Measurements from ENCODE around the gene LITAF. TPM values are rescaled to one million over a fixed set of nuclear protein-coding genes. Genes with fewer than 3 reads are reported as not detected.
A peak's percentile ranks its signal among the peaks of the same experiment; 100 is the strongest.

The LITAF gene
- polyA plus RNA-seq, 2 of the 4 experiments (the other 2 are of a cell fraction) = 197 to 227 TPM

GRCh38 chr16:11620243-11621003 lies 33.7 kb upstream of the LITAF start:
- DNase-seq (ENCODE audit: low read depth in 1 of 2, low spot score in 1 of 2) = no peak
- 93% methylated on average over 8 of the region's 8 CpGs for WGBS (ENCODE audit: missing lambda C conversion rate)
- no peak overlapping the region for H3K4me2 ChIP-seq
- TF ChIP-seq ZFP36 (IDR thresholded peaks at IDR 0.05; ENCODE audit: borderline replicate concordance, partially characterized antibody) = peak; percentile 39
- TF ChIP-seq SREBF2 (IDR thresholded peaks at IDR 0.05) = no peak
- no peak for TF ChIP-seq ESRRA (IDR thresholded peaks at IDR 0.05; ENCODE audit: borderline replicate concordance, low read length)
- TF ChIP-seq GATA3 (IDR thresholded peaks at IDR 0.05; ENCODE audit: borderline replicate concordance) = no peak
- no peak for TF ChIP-seq CHD2 (IDR thresholded peaks at IDR 0.05; ENCODE audit: low read length, partially characterized antibody)
- no peak overlapping the region for H3K4me3 ChIP-seq
- peak overlapping the region in 1 of 2 experiments; percentile 16; a peak in 1 of 6 replicates for H3K27ac ChIP-seq
- CTCF ChIA-PET = no interaction called here
- H3K9me3 ChIP-seq = no peaks in the 10 kb centered on the region
- FAIRE-seq = no peak
- no peak for ATAC-seq
- peaks cover 21% of the 10 kb centered on the region for H3K4me1 ChIP-seq
- POLR2A ChIA-PET = no interaction called here

GRCh38 chr16:11619327-11619851 lies 32.7 kb upstream of the LITAF start:
- no peak overlapping the region for H3K4me2 ChIP-seq
- peak in 1 of 2 experiments; percentile 29; a peak in 3 of 6 replicates for ATAC-seq
- H3K4me3 ChIP-seq = no peak overlapping the region
- ChIA-PET CTCF (no interaction called here), POLR2A (interaction anchor here (0.9 kb wide), 1 partner anchor 249 kb away, joined by 9 read pairs; no protein-coding TSS in a partner anchor)
- H3K27ac ChIP-seq = peak overlapping the region in 1 of 2 experiments; percentile 62; a peak in 3 of 6 replicates
- DNase-seq (ENCODE audit: low read depth in 1 of 2, low spot score in 1 of 2) = no peak
- H3K9me3 ChIP-seq = no peaks in the 10 kb centered on the region
- no peak for FAIRE-seq
- peaks cover 31% of the 10 kb centered on the region for H3K4me1 ChIP-seq
- 92% methylated on average over 2 of the region's 2 CpGs for WGBS (ENCODE audit: missing lambda C conversion rate)
- no peak for TF ChIP-seq RAD21 (conservative IDR thresholded peaks at IDR 0.05 in 1 of 2, IDR thresholded peaks at IDR 0.05 in 1 of 2)
- 0 out of 2 replicates have a peak, but pooled peaks have one; percentile 6 for TF ChIP-seq USF2 (IDR thresholded peaks at IDR 0.05)
- TF ChIP-seq RCOR1 (IDR thresholded peaks at IDR 0.05; ENCODE audit: low read depth, low read length) = no peak
- no peak for TF ChIP-seq RARB (CRISPR knock-in tag; IDR thresholded peaks at IDR 0.05)

GRCh38 chr16:11618107-11618717 lies 31.5 kb upstream of the LITAF start:
- no peak for TF ChIP-seq CTCF (IDR thresholded peaks at IDR 0.05)
- TF ChIP-seq RARB (CRISPR knock-in tag; IDR thresholded peaks at IDR 0.05) = no peak
- no peak for TF ChIP-seq HEYL (CRISPR knock-in tag; IDR thresholded peaks at IDR 0.05)
- TF ChIP-seq CHD4 (IDR thresholded peaks at IDR 0.05; ENCODE audit: borderline replicate concordance) = no peak
- no peak for TF ChIP-seq SMC3 (IDR thresholded peaks at IDR 0.05)
- TF ChIP-seq POLR2A (IDR thresholded peaks at IDR 0.05; ENCODE audit: low read length) = no peak
- TF ChIP-seq JUN (IDR thresholded peaks at IDR 0.05) = no peak
- no peak for TF ChIP-seq KDM1A (IDR thresholded peaks at IDR 0.05; ENCODE audit: low read depth)
- no peak for TF ChIP-seq HOXB13 (CRISPR knock-in tag; IDR thresholded peaks at IDR 0.05; ENCODE audit: low read depth)
- no peak for TF ChIP-seq ELK1 (IDR thresholded peaks at IDR 0.05; ENCODE audit: low read depth, low read length)
- no peak for TF ChIP-seq EHF (CRISPR knock-in tag; IDR thresholded peaks at IDR 0.05)
- TF ChIP-seq KDM5A (IDR thresholded peaks at IDR 0.05) = no peak
- no peak for TF ChIP-seq ZC3H11A (IDR thresholded peaks at IDR 0.05)
- TF ChIP-seq HES2 (IDR thresholded peaks at IDR 0.05) = no peak
- TF ChIP-seq FOSB (CRISPR knock-in tag; IDR thresholded peaks at IDR 0.05) = no peak
- CTCF ChIA-PET = interaction anchor here (0.7 to 1.2 kb wide), 2 partner anchors 14 to 86 kb away, joined by 3 read pairs; no protein-coding TSS in a partner anchor

More at GRCh38 chr16:11618107-11618717, 31.5 kb upstream of the LITAF start:
- DNase-seq (ENCODE audit: low read depth in 1 of 2, low spot score in 1 of 2) (no peak), FAIRE-seq (no peak), ATAC-seq (no peak)
- no peaks in the 10 kb centered on the region for H3K9me3 ChIP-seq
- peak overlapping the region in 1 of 2 experiments; percentile 37; a peak in 3 of 6 replicates for H3K27ac ChIP-seq
- H3K4me2 ChIP-seq = no peak overlapping the region
- no peak overlapping the region for H3K4me3 ChIP-seq
- 82% methylated on average over 16 of the region's 16 CpGs for WGBS (ENCODE audit: missing lambda C conversion rate)
- POLR2A ChIA-PET = interaction anchor here (0.6 to 0.9 kb wide), 3 partner anchors 250 to 632 kb away, joined by 3 to 9 read pairs (median 9); partner anchors contain the start of gene SNX29
- peaks cover 37% of the 10 kb centered on the region for H3K4me1 ChIP-seq

Measured in A549 (cell line).